AG09319 (cell line): ENCODE measurements around the gene NUP210.

ENCODE experiments used
- DNase-seq: peaks from one replicate; pipeline ENCODE4 v3.0.0-alpha.2; 2010; ENCODE audit warnings: low read depth; ENCODE audit errors: extremely low read depth
- TF ChIP-seq, protein P1 (sequence below): IDR thresholded peaks from 2 replicates; pipeline ENCODE4 v1.5.1; 2011; ENCODE audit warnings: low read depth, mild to moderate bottlenecking, inconsistent platforms, low read length, moderate library complexity

NUP210 gene

DNA sequence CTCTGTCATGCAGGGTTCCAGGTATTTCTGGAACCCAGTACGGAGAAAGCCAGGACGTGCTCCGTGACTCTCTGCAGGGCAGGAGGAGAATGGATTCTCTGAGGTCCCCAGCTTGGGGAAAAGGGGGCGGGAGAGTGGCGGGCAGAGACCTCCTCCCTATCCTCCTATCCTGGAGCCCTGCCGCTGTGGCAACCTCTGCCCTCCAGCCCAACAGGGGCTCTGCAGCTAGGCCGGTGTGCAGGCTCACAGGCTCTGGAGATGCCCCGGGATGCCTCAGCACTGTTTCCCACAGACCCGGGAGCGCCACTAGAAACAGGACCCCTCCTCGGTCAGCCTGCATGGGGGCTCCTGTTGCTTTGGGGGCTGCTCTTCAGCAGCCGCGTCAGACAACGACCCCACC lies 43.1 kb downstream of the NUP210 start:
- DNase-seq: no peak
- TF ChIP-seq, protein P1, sequence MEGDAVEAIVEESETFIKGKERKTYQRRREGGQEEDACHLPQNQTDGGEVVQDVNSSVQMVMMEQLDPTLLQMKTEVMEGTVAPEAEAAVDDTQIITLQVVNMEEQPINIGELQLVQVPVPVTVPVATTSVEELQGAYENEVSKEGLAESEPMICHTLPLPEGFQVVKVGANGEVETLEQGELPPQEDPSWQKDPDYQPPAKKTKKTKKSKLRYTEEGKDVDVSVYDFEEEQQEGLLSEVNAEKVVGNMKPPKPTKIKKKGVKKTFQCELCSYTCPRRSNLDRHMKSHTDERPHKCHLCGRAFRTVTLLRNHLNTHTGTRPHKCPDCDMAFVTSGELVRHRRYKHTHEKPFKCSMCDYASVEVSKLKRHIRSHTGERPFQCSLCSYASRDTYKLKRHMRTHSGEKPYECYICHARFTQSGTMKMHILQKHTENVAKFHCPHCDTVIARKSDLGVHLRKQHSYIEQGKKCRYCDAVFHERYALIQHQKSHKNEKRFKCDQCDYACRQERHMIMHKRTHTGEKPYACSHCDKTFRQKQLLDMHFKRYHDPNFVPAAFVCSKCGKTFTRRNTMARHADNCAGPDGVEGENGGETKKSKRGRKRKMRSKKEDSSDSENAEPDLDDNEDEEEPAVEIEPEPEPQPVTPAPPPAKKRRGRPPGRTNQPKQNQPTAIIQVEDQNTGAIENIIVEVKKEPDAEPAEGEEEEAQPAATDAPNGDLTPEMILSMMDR: no peak

DNA sequence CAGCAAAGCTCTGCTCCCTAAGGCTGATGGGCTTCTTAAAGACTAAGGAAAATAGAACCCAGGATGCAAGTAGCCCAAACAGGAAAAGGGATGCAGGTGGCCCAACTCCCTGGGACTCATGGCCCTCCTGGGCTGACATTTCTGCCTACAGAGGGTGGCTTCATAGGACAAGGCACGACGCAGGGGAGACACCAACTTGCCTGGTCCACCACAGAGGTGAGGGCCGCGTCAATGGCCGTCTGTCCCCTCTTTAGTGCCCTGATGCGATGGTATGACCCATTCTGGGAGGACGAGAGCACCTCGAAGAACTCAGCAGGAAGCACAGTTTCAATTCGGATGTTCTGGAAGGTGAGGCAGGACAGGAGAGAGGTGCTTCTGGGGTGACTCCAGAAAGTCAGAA lies 44.0 kb downstream of the NUP210 start:
- TF ChIP-seq, protein P1: no peak
- DNase-seq: no peak

DNA sequence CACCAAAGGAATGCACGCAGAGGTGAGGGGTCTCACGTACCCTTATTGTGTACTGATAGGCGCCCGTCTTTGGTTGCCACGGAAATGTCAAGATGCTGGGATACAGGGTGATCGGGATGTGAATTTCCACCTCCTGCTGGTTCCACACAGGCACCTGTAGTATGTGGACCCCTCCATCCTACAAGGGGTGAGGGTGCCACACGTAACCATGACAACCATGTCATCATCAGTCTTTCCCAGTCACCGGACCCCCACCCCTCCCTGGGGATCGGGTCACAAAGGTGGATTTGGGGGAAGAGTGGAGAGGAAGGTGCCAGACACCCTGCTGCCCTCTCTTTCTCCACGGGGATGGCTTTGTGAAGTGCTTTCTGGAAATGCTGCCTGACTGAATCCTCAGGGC lies 44.7 kb downstream of the NUP210 start:
- TF ChIP-seq, protein P1: no peak
- no peak for DNase-seq

DNA sequence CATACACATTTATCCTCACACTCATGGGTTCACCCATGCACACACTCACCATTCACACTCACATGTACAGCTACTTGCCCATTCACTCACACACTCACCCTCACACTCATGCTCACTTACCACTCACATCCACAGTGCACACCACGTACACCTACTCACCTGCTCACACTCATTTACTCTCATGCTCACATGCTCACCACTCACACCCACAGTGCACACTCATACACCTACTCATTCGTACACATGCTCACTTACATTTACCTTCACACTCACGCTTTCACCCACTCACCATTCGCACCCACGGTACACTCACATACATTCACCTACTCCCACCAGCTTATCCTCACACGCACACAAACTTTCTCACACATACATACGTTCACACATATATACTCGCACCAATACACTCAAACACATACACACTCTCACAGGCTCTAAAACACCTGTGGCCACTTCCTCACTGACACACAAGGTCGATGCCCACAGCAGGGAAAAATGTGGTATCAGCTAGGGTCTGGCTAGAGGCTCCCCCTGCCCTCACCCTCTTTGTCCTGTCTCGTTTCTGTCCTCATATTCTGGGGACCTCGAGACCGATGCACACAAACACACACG lies 46.0 kb downstream of the NUP210 start:
- TF ChIP-seq, protein P1: no peak
- no peak for DNase-seq

DNA sequence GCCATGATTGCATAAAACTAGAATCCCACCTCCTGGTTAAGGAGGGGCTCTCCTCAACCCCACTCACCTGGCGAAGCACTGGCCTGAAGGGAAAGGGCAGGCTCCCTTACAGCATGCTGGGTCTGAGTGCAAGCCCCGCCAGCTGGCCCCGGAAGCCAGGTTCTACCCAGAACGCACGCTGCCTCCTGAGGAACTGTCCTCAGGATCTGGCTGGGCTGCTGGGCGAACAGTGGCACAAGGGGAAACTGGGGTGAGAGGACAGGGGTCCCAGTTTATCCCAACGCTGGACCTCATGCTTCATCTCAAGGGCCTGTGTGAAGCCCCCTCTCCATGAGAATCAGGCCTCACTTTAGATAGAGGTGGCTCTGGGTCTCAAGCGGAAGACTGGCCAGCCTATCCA lies 47.5 kb downstream of the NUP210 start:
- no peak for DNase-seq
- TF ChIP-seq, protein P1: no peak

DNA sequence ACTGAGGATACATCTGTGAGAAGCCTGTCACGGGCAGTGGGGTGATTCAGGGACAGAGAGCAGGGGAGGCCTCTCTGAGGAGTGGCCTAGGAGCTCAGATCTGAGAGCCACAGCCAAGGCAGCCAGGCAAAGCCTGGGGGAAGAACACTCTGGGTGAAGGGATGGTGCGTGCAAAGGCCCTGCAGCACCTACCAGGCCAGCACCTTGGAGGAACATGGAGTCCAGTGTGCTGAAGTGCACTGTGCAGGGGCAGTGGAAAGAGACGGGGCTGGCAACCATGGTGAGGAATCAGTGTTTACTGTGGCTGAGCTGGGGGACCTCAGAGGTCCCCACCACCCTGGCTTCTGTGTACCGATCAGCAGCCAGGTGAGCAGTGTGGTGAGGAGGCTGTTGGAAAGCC lies 48.0 kb downstream of the NUP210 start:
- TF ChIP-seq, protein P1: no peak
- no peak for DNase-seq

DNA sequence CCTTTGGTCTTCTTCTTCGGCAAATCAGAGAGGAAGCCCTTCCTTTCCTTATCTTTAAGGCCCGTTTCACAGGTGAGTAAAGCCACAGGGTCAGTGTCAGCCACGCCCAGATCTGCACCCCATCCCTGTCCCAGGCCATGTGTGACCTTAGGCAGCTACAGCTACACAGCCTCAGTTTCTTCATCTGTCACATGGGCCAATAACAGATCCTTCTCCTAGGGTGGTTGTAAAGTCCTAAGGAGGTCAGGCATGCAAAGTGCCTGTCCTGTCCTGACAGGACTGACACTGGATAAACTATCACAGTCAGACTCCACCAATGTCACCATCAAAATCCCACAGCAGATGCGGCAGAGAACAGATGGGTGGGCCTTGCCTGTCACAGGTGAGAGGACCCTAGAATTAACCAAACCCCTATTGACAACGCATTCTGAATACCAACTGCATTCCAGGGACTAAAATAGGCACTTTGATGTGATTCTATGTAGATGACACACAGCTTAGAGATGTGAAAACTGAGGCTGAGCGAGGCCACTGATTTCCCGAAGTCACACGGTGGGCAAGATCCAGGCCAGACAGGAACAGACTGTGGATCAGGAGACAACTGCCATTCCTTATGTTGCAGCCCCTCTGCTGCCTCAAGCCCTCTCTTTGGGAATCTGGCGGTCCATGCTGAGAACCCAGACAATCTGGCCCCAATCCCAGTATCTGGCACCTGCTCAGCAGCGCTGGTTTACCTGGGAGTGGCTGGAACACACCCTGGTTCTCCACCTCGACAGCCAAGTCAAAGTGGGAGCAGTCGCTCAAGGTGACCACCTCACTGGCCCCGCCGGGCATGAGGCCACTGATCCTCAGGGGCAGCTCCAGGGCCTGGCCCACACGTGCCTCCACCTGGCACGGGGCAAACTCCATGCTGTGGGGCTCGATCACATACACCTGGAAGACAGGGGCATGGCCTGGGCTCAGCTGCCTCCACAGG lies 48.7 kb downstream of the NUP210 start:
- TF ChIP-seq, protein P1: no peak
- no peak for DNase-seq
